Activated T-cell treated with anti-CD3 and anti-CD28 coated beads for 48 hours (primary cell): ENCODE results near the gene DCTN4.
A peak's percentile ranks its signal among the peaks of the same experiment; 100 is the strongest.
"Not testable (repeated sequence)": the region's sequence is repeated elsewhere in the genome, so short reads cannot be mapped to it uniquely, and the experiment has no call there.

ENCODE experiments used
- DNase-seq: peaks from one replicate; pipeline ENCODE4 v3.0.0-alpha.2; 2020; ENCODE audit warnings: low read depth

DCTN4 gene

DNA sequence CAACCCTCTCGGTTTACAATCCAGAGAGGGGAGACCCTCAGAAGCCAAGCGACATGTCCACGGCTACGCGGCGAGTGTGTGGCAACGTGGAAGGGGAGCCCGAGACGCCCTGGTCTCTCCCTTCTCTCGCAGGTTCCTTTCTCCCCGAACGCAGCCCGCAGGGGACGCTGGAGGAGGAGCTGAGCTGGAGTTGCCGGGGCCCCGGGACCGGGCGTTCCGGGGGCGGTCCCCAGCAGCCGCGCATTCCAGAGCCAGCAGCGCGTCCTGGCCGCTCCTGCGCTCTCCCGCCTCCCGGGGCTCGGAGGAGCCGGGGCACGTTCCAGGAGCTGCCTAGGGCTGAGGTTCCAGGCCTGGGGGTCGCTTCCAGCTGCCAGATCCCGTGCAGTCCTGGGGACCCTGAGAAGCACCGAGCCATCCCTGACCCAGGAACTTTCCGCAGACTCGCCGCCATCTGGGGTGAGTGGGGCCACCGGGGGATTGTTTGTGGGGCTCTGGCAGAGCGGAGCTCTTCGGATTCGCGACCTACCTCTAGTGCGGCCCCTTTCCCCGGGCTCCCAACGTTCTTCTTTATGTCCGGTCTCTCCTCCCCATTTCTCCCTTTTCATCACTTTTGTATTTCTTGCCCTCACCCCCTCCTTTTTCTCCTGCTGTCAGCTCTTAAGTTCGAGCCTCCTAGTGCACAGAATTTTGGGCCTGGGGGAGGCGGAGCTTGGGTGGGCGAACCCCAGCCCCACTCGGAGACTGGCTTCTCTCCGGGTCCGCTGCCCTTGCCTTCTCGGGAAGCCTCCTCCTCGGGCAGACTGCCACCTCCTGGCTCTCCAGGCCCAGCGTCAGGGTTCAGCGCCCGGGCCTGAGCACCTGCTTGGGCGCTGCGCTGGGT lies 19.9 kb upstream of the DCTN4 start, which contains the start of gene SMIM3:
TSS of gene SMIM3 (plus strand) at position 241 of the 880 bp plus-strand sequence. CDS start 16,684 bp downstream, outside the sequence.
- peak; percentile 66 for DNase-seq

GRCh38 chr5:150778088-150778516 lies 19.3 kb upstream of the DCTN4 start:
- DNase-seq, result no peak

DNA sequence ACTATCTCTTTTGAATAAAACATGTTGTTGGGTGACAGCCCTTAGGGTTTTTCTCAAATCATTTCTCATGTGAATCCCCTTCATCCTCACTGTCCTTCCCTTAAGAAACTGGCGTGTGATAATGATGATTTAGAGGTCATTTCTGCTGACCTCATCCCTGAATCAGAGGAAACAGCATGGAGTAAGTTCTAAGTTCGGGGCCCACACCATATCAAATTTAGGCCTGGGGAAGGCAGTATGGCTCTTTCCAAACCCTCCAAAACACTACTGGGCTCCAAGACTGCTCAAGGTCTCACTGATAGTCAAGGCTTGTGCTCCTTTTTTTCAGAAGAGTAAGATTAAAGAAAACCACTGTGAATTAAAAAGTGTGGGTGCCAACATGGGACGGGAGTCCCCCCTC lies 18.9 kb upstream of the DCTN4 start:
- DNase-seq, result no peak

GRCh38 chr5:150774145-150774544 lies 15.3 kb upstream of the DCTN4 start:
- no peak for DNase-seq

- no peak for DNase-seq
Measured at GRCh38 chr5:150771034-150771795, 12.4 kb upstream of the DCTN4 start.

- DNase-seq, result no peak
Measured at GRCh38 chr5:150766251-150766650, 7.4 kb upstream of the DCTN4 start.

DNA sequence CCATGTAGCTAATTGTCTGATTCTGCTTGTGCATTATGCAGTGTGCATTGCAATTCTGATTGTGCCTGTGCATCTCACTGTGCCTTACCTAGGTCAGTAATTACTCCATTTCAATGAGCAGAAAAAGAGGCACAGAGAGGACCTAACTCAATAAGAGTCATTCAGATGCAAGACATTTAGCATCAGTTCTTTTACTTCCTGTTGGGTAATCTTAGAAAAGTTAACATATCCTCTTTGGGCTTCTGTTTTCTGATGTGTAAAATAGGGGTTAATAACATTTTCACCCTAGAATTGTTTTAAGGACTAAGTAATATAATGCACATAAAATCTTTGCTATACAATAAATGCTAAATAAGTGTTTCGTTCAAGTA lies 7.0 kb upstream of the DCTN4 start:
- no peak for DNase-seq

DNA sequence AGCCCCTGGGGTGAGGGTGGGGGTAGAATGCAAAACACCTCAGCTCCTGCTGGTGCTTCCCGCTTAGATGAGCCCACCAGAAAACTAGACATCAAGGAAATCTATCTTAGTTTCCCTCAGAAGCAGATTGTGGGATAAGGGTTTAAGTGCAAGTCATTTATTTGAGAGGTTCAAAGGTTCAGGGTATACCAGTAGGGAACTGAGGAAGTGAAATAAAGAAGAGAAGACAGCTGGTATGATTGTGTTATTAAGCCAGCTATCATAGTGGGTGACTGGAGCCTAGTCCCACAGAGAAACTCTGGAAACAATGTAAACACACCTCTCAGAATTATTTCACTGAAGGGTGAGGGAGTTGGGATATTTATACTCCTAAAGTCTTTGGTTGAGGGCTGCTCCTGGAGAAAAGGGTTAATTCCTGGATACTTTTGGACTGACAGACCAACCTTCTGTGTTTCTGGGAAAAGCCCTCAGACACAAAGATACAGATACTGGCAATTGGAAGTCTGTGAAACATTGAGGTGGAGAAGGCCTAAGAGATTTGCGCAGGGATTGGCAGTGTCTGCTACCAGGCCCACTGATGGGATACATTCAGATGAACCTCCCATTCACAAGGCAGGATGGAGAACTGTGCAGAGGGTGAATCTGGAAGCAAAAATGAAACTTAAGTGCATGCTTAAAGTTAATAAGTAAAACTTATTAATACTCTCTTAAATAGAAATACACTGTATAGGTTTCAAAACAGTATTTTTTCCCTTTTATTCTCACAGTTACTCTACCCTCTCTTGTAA lies 6.4 kb upstream of the DCTN4 start:
- no peak for DNase-seq

DNA sequence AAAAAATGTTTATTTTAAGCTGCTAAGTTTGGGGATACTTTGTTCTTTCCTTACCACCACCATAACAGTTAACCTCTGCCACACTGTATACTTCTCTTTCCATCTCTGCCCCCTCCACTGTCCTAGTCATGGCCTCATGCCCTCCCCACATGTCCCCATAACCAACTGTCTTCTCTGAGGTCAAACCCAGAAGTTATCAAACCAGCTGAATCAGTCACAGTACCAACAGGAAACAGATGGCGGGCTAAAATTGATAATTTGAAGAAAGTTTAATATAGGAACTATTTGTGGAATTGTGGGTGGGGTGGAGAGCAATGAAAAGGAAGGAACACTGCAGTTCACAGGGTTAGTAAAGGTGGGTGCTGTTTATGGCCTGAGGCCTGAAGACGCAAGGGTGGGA lies 5.7 kb upstream of the DCTN4 start:
- no peak for DNase-seq

DNA sequence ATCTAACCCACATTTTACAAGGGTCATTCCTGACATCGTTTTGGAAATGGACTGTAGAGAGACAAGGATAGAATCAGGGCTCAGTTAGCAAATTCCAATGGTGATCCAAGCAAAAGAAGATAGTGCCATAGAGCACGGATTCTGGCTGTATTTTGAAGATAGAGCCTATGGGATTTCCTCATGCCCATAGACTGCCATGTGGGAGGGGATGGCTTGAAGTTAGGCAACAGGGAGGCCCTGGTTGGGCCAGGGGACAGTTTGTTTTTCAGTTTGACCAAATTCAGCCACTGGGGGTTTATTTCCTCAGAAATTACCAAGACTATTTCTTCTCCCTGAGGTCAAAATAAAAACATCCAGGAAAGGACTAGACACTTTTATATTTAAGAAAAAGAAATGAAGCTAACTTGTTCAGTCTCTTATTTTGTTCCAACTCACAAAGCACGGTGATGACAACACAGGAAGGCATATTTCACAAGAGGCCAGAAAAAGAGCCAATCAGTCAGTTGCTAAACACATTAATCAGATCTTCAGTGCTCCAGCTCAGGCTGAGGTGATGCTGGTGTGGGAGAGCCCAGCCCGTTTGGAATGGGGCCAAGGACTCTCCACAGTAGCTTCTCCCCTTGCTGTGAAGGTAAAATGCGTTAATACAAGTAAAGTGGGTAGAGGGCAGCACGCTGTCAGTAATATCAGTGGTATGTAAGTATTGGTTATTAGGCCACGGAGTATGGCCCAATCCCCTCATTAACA lies 4.4 kb upstream of the DCTN4 start:
- DNase-seq, result no peak

- no peak for DNase-seq
Measured at GRCh38 chr5:150762211-150762610, 3.4 kb upstream of the DCTN4 start.

- no peak for DNase-seq
Measured at GRCh38 chr5:150759334-150759583, 442 bp upstream of the DCTN4 start.

DNA sequence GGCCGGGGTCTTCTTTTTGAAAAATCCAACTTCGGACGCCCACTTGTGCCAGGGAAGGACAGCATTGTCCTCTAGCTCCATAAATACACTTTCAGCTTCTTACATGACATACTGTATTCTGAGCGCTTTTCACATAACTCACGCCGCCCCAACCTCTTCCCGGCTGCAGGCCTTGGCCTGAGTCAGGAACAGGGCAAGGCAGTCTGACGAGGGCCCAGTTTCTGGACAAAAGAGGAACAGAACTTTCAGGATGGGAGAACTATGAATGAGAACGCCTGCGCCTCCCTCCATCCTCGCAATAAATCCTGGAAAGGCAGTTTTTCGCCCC lies 650 bp downstream of the DCTN4 start:
- DNase-seq, result no peak

DNA sequence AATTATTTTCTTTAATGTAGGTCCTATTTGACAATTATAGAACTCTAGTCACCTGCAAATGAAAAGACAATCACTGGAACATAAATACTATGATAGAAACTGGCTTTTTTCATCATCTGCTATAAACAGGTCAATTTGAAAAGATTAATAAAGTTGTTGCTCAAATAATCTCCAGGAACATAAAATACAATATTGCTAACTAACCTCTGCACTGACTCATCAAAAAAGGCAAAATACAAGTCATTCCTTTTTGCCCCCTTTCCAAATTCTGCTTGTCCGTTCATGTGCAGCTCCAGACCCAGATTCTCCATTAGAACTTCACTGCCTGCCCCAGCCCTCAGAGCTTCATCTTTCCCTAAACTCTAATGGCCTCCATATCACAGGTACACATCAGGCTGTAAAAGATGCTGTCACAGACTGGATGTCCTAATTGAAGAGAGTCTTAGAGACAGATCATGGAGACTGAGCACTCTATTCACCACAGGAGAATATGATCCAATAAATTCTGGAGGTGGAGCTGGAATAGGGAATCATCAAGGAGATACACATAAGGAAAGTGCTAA lies 1.6 kb downstream of the DCTN4 start:
- no peak for DNase-seq

GRCh38 chr5:150753863-150754262 lies 5.0 kb downstream of the DCTN4 start:
- no peak for DNase-seq

DNA sequence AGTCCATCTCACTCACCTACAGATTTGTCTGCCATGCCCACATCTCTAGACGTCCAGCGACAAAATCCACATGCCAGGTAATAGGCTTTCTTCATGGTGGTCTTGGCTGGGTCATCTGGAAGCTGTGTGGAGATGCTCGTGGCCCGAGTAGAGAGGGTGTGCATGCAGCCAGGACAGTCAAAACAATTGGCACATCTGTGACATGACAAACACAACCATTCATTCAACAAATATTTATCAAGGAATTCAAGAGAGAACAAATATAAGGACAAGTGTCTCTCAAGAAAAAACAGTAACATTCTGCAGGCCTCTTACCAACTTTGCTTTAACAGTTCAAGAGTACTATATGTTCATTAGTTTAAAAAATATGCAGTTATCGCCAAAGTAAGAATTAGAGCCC lies 5.4 kb downstream of the DCTN4 start:
- no peak for DNase-seq

DNA sequence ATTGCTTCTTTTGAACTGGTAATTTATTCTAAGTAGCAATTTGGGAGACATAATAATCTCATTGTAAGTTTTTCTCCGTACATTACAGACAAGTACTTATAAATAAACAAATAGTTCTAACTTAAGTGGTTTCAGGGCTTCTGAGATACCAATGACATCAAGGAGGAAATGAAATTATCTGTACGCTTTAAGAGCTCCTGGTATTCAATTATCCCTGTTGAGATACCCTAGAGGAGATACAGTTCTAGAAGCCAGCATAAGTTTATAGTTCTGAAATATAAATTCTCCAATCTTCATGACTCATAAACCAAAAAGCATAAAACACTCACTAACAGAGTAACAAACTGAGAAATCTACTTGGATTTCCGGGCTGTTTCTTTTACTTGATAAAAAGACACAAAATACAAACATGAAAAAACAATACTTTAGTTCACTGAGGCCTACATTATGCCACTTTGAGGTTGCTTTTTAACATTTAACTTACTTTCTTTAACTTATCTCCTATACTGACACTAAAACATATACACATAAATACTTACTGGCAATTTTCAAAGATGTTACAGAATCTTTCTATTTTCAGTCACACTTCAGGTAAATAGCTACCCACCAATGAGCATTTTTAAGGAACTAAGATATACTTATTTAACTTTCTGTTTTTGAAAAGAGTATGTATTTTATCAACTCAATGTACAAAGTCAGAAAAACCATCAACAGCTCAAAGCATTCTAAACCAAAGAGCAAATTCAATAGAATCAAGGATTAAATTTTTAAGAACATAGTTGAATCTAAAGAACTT lies 7.5 kb downstream of the DCTN4 start:
- no peak for DNase-seq

DNA sequence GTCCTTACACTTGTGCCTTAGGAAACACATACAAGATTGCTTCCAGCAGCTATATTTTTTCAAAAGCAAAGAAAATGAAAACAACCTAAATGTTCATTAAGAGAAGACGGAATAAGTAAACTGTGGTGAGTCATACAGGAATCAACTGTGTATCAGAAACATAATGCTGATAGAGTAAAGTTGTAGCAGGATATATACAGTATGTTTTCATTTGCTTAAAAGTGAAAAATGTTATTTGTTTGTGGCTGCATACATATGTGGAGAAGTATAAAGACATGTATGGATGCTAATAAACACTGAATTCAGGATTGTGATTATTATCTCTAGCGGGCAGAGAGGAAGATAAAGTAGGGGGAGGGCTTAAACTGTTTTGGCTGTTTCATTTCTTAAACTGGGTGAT lies 8.3 kb downstream of the DCTN4 start:
- DNase-seq, result no peak

GRCh38 chr5:150743142-150743488 lies 15.7 kb downstream of the DCTN4 start:
- DNase-seq, result not testable (repeated sequence)

DNA sequence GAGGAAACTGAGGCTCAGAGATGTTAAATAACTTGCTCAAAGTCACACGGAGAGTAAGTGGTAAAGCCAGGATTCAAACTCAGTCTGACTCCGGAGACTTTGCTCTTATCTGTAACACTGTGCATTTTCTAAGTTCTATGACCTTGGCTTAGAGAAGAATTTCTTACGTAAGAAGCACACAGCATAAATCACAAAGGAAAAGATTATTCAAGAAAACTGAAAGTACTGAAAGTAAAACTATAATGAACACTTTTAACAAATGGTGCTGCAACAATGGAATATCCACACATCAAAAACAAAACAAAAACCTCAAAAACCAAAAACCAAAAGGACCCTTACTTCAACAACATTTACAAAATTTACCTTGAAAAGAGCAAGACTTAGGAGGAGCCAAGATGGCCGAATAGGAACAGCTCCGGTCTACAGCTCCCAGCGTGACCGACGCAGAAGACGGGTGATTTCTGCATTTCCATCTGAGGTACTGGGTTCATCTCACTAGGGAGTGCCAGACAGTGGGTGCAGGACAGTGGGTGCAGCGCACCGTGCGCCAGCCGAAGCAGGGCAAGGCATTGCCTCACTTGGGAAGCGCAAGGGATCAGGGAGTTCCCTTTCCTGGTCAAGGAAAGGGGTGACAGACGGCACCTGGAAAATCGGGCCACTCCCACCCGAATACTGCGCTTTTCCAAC lies 16.2 kb downstream of the DCTN4 start:
- DNase-seq, result not testable (repeated sequence)

- no peak for DNase-seq
Measured at GRCh38 chr5:150740992-150741391, 17.8 kb downstream of the DCTN4 start.
